ENCODE data around the gene MEPE.
A peak's percentile ranks its signal among the peaks of the same experiment; 100 is the strongest.

Gene MEPE

GRCh38 chr4:87890753-87891152 lies 58.0 kb downstream of the MEPE start:
- peak; percentile 35 for DNase-seq

DNA sequence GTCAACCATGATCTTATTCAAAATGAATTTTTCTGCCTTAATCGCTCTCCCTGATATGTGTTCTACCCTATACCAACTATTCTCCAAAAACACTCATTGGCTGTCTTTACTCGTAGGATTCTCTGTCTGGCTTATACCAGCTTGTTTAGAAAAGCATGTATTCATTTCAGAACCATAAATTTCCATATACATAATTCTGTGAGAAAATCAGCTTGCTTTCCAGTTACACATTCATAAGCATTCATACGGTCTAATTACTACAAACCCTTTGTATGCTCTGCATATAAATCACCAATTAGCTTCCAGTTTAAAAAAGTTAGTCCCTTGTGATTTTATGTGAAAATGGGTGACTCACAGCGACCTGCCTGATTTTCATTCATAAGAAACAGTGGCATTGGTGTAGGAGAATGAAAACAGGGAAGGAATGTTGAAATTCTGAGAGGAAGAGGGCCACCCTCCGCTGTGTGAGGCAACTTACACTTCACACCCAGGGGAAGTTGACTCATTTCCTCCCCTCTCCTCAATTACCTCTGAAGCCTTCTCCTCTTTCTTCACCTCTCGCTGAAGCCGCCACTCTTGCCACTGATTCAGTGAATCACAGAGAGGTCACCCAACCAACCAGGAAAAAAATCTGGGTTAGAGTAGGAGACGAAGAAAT lies 63.3 kb downstream of the MEPE start:
- DNase-seq: peak; percentile 89

All from suppressor macrophage treated with lipopolysaccharide for 4 hours (primary cell).